ENCODE data around the gene EREG. TPM values are rescaled to one million over a fixed set of nuclear protein-coding genes. Genes with fewer than 3 reads are reported as not detected.
A peak's percentile ranks its signal among the peaks of the same experiment; 100 is the strongest.

Gene EREG
- total RNA-seq, 2 experiments from 2014 or later = not detected

GRCh38 chr4:74420863-74421262 lies 55.9 kb downstream of the EREG start:
- no peaks in the 10 kb centered on the region for H3K4me1 Mint-ChIP-seq (ENCODE audit: low read depth)
- ChIA-PET POLR2A (no interaction called here), CTCF (no interaction called here)
- H3K9me3 Mint-ChIP-seq = no peaks in the 10 kb centered on the region
- no peak overlapping the region for H3K4me3 Mint-ChIP-seq
- intact Hi-C loops (cut with micrococcal nuclease) = no loop called here
- TF ChIP-seq CTCF (IDR thresholded peaks at IDR 0.05) = no peak
- no peak overlapping the region for H3K27ac Mint-ChIP-seq
- DNase-seq (no peak), ATAC-seq (no peak)
- H3K27me3 Mint-ChIP-seq = peaks cover 11% of the 10 kb centered on the region
- H3K36me3 Mint-ChIP-seq (ENCODE audit: low read depth) = no peaks in the 10 kb centered on the region

GRCh38 chr4:74423104-74423503 lies 58.2 kb downstream of the EREG start:
- H3K27ac Mint-ChIP-seq = no peak overlapping the region
- no peak overlapping the region for H3K4me3 Mint-ChIP-seq
- TF ChIP-seq CTCF (IDR thresholded peaks at IDR 0.05) = no peak
- no peaks in the 10 kb centered on the region for H3K9me3 Mint-ChIP-seq
- DNase-seq = no peak
- intact Hi-C loops (cut with micrococcal nuclease) = no loop called here
- peaks cover 6% of the 10 kb centered on the region for H3K27me3 Mint-ChIP-seq
- no peaks in the 10 kb centered on the region for H3K4me1 Mint-ChIP-seq (ENCODE audit: low read depth)
- ChIA-PET CTCF (no interaction called here), POLR2A (no interaction called here)
- H3K36me3 Mint-ChIP-seq (ENCODE audit: low read depth) = no peaks in the 10 kb centered on the region
- no peak for ATAC-seq

GRCh38 chr4:74424111-74424510 lies 59.2 kb downstream of the EREG start:
- TF ChIP-seq CTCF (IDR thresholded peaks at IDR 0.05) = no peak
- H3K4me1 Mint-ChIP-seq (ENCODE audit: low read depth) = no peaks in the 10 kb centered on the region
- no peak for ATAC-seq
- intact Hi-C loops (cut with micrococcal nuclease) = no loop called here
- no peaks in the 10 kb centered on the region for H3K9me3 Mint-ChIP-seq
- no peak for DNase-seq
- CTCF ChIA-PET = no interaction called here
- no peak overlapping the region for H3K27ac Mint-ChIP-seq
- no peaks in the 10 kb centered on the region for H3K36me3 Mint-ChIP-seq (ENCODE audit: low read depth)
- peaks cover 3% of the 10 kb centered on the region for H3K27me3 Mint-ChIP-seq
- no peak overlapping the region for H3K4me3 Mint-ChIP-seq
- POLR2A ChIA-PET = no interaction called here

- TF ChIP-seq CTCF (IDR thresholded peaks at IDR 0.05) = no peak
- intact Hi-C loops (cut with micrococcal nuclease) = no loop called here
- ATAC-seq = peak; percentile 78
- CTCF ChIA-PET = interaction anchor here (1.1 to 1.4 kb wide), 2 partner anchors 26 to 105 kb away, joined by 3 to 4 read pairs; no protein-coding TSS in a partner anchor
- H3K27ac Mint-ChIP-seq = no peak overlapping the region
- H3K4me1 Mint-ChIP-seq (ENCODE audit: low read depth) = no peaks in the 10 kb centered on the region
- peaks cover 1% of the 10 kb centered on the region for H3K27me3 Mint-ChIP-seq
- no peaks in the 10 kb centered on the region for H3K9me3 Mint-ChIP-seq
- no peak for DNase-seq
- no peak overlapping the region for H3K4me3 Mint-ChIP-seq
- H3K36me3 Mint-ChIP-seq (ENCODE audit: low read depth) = no peaks in the 10 kb centered on the region
- POLR2A ChIA-PET = interaction anchor here (0.7 kb wide), 1 partner anchor 18 kb away, joined by 3 read pairs; no protein-coding TSS in a partner anchor
Measured at GRCh38 chr4:74426101-74426500, 61.2 kb downstream of the EREG start.

- DNase-seq (no peak), ATAC-seq (no peak)
- Mint-ChIP-seq H3K27ac (no peak overlapping the region), H3K36me3 (ENCODE audit: low read depth) (no peaks in the 10 kb centered on the region), H3K4me1 (ENCODE audit: low read depth) (no peaks in the 10 kb centered on the region), H3K4me3 (no peak overlapping the region), H3K27me3 (peaks cover 2% of the 10 kb centered on the region), H3K9me3 (no peaks in the 10 kb centered on the region)
- intact Hi-C loops (cut with micrococcal nuclease) = no loop called here
- CTCF ChIA-PET = interaction anchor here (0.8 kb wide), 1 partner anchor 58 kb away, joined by 3 read pairs; no protein-coding TSS in a partner anchor
- no peak for TF ChIP-seq CTCF (IDR thresholded peaks at IDR 0.05)
- POLR2A ChIA-PET = no interaction called here
Measured at GRCh38 chr4:74428276-74428675, 63.3 kb downstream of the EREG start.

Data from activated CD8-positive, alpha-beta T cell treated with anti-CD3 and anti-CD28 coated beads for 36 hours (primary cell).